IMR-90 (cell line): ENCODE data around the gene ZNF831.

Experiments used
- CTCF ChIP-seq: conservative IDR thresholded peaks from 2 replicates; pipeline ENCODE4 v1.5.1; 2012; ENCODE audit warnings: mild to moderate bottlenecking, low read depth, low read length, improper control_type of control experiment
- POLR2A ChIP-seq: IDR thresholded peaks from 2 replicates; pipeline ENCODE4 v1.6.1; 2012; ENCODE audit warnings: mild to moderate bottlenecking, low read depth, low read length
- RFX5 ChIP-seq: IDR thresholded peaks from 2 replicates; pipeline ENCODE4 v1.8.0; 2012; ENCODE audit warnings: low read depth, mild to moderate bottlenecking, low read length, moderate library complexity

DNA sequence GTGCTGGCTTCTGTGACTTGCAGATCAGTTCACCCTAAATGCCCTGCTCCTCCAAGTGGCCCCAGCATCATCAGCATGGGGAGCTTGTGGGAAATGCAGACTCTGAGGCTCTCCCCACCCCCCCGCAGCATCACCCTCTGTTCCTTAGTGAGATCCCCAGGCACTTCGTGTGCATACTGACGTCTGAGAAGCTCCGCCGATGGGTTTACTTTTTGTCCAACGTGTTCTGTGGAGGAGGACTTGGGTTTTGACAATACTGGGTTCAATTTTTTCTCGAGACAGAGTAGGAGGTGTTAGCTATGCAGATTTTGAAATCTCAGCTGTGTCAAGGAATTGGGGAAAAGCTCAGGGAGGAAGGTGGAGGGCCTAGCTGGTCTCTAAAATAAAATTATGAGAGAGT, 38.3 kb upstream of the ZNF831 start:
- no peak for TF ChIP-seq CTCF
- TF ChIP-seq POLR2A = no peak
- no peak for TF ChIP-seq RFX5
